ENCODE data around the gene RGS5.

RGS5 gene

DNA sequence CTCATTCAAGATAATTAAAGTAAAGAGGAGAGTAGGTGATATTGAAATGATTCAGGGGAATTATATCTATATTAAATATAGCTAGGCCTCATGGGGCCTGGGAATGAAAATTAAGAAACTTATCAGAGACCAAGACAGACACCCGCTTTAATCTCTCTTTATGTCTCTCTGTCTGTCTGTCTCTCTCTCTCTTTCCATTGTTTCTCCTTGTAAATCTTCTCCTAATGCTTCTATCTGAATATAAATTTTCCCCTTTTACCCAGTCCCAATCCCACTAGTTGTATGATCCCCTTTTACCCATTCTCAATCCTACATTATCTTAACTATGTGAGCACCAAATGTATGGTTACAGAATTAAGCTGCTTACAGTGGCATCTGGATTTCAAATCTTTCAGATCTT, 61.2 kb downstream of the RGS5 start:
- Mint-ChIP-seq H3K27ac (no peak overlapping the region), H3K9me3 (ENCODE audit: low read depth) (no peaks in the 10 kb centered on the region), H3K36me3 (peaks cover 3% of the 10 kb centered on the region), H3K4me3 (no peak overlapping the region), H3K27me3 (peaks cover under 1% of the 10 kb centered on the region), H3K4me1 (ENCODE audit: low read depth) (no peaks in the 10 kb centered on the region)

DNA sequence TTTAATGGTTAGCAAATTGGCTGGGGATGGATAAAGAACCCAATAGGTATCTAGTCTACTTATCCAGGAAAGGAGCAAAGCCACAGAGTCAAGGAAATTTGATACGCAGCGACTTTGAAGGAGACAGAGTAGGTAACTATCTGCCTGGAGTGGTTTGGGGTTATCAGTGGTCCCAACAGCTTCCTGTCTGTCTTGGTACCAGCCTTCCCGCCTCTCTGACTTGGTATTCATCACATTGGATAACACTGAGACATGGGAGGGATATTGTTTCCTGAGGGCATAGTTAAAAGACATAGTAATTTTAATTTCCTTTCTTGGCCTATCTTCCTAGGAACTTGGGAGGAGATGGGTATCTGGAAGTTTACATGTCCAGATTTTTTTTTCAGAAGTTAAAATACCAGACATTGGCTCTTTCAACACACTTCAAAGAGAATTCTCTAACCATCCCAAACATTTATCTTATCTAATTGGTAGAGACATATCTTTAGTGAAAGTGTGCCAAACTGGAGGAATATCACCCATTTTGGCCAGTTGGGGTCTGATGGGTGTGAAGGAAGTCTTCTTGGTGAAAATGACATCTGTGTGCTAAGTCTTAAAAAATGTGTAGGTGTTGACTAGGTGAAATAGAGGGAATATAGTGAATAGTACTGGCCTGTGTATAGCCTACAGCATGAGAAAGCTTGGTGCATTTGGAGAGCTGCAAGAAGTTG, 65.0 kb downstream of the RGS5 start:
- no peak overlapping the region for H3K27ac Mint-ChIP-seq
- H3K9me3 Mint-ChIP-seq (ENCODE audit: low read depth), result no peaks in the 10 kb centered on the region

DNA sequence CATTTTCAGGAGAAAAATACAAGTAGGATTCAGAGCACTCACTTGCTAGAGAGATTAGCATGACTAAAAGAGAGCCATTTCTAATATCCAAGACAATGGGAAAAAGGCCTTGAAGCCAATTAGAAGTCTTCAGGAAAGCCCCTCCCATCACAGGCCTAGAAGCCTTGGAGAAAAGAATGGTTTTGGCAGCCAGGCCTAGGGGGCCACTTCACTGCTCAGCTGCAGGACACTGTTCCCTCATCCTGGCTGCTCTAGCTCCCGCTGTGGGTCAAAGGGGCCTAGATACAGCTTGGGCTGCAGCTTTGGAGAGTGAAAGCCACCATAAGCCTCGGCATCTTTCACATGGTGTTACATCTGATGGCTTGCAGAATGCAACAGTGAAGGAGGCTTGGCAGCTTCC, 70.7 kb downstream of the RGS5 start:
- no peak overlapping the region for H3K27ac Mint-ChIP-seq
- H3K27me3 Mint-ChIP-seq, result peaks cover 2% of the 10 kb centered on the region
- H3K36me3 Mint-ChIP-seq, result no peaks in the 10 kb centered on the region
- H3K4me3 Mint-ChIP-seq, result no peak overlapping the region
- H3K4me1 Mint-ChIP-seq (ENCODE audit: low read depth), result no peaks in the 10 kb centered on the region
- H3K9me3 Mint-ChIP-seq (ENCODE audit: low read depth), result peaks cover 4% of the 10 kb centered on the region

More for the DNA sequence above, 65.0 kb downstream of the RGS5 start:
- Mint-ChIP-seq H3K27me3 (peaks cover 2% of the 10 kb centered on the region), H3K36me3 (no peaks in the 10 kb centered on the region), H3K4me1 (ENCODE audit: low read depth) (no peaks in the 10 kb centered on the region), H3K4me3 (no peak overlapping the region)

DNA sequence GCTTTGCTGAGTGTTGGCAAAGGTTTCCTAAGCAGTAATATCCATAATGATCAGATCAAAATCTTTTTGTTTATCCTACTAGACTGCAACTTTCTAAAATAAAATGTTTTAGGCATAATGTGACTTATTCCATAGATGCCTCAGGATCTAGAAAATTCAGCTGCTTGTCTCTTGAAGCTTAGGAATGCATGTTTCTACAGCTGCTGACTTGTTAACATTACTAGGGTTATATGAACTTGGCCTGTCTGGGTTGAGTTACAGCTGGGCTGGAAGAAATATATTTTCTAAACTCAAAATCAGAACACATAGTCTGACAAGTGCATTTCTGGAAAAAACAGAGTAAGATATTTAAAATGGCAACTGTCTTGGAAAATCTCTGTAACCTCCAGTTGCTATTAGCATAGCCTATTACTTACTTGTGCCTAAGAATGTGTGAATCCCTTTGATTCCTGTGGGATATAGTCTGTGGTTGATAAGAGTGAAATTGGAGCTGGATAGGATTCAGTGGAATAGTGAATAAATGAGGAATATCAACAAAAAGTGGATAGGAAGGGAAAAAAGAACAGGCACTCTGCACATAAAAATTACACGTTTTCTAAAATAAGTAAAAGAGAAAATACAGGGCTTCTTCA, 72.4 kb downstream of the RGS5 start:
- H3K36me3 Mint-ChIP-seq, result no peaks in the 10 kb centered on the region
- H3K27me3 Mint-ChIP-seq, result peaks cover 1% of the 10 kb centered on the region
- H3K9me3 Mint-ChIP-seq (ENCODE audit: low read depth), result peaks cover 4% of the 10 kb centered on the region
- H3K4me3 Mint-ChIP-seq, result no peak overlapping the region
- no peak overlapping the region for H3K27ac Mint-ChIP-seq
- H3K4me1 Mint-ChIP-seq (ENCODE audit: low read depth), result no peaks in the 10 kb centered on the region

DNA sequence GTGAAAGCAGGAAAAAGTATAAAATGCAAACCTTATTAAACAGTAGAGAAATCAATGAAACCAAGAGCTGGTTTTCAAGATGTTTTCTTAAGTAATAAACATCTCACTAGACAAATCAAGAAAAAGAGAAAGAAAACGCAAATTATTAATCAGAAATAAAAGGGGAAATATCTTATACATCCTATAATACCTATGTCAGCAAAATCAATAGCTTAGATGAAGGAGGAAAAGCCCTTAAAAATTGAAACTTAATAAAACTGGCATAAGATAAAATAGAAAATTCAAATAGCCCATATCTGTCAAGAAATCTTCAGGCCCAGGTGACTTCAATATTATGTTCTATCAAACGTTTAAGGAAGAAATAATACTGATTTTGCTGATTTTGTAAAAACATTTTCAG, 74.4 kb downstream of the RGS5 start:
- no peaks in the 10 kb centered on the region for H3K4me1 Mint-ChIP-seq (ENCODE audit: low read depth)
- no peak overlapping the region for H3K4me3 Mint-ChIP-seq
- no peaks in the 10 kb centered on the region for H3K27me3 Mint-ChIP-seq
- no peak overlapping the region for H3K27ac Mint-ChIP-seq
- peaks cover 4% of the 10 kb centered on the region for H3K9me3 Mint-ChIP-seq (ENCODE audit: low read depth)
- H3K36me3 Mint-ChIP-seq, result no peaks in the 10 kb centered on the region

DNA sequence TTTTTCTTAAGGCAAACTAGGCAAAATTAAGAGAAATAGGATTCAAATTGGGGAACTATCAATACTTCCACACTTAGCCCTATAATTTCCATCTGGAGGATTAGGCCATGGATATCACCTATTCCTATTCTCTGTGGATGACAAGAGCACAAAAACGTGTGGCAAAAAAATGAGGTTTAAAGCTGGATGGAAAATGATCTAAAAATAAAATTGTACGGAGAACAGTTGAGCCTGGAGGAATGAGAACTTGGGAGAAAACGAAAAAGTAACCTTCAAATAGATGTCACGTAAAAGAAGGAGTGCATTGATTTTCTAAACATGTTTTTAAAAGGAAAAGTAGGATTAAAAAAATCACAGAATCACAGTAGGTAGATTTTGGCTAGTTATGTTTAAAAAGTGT, 77.9 kb downstream of the RGS5 start:
- H3K9me3 Mint-ChIP-seq (ENCODE audit: low read depth), result no peaks in the 10 kb centered on the region
- no peak overlapping the region for H3K4me3 Mint-ChIP-seq
- H3K36me3 Mint-ChIP-seq, result no peaks in the 10 kb centered on the region
- no peaks in the 10 kb centered on the region for H3K4me1 Mint-ChIP-seq (ENCODE audit: low read depth)
- H3K27me3 Mint-ChIP-seq, result peaks cover 3% of the 10 kb centered on the region
- no peak overlapping the region for H3K27ac Mint-ChIP-seq

DNA sequence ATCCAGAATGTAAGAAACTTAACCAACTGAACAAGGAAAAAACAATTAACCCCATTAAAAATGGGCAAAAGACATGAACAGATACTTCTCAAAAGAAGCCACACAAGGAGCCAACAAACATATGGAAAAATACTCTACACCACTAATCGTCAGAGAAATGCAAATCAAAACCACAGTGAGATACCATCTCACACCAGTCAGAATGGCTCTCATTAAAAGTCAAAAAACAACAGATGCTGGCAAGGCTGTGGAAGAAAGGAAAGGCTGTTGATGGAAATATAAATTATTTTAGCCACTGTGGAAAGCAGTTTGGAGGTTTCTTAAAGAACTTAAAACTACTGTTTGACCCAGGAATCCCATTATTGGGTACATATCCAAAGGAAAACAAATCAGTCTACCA, 82.3 kb downstream of the RGS5 start:
- Mint-ChIP-seq H3K27ac (no peak overlapping the region), H3K4me3 (no peak overlapping the region), H3K4me1 (ENCODE audit: low read depth) (no peaks in the 10 kb centered on the region), H3K36me3 (no peaks in the 10 kb centered on the region), H3K27me3 (peaks cover 4% of the 10 kb centered on the region), H3K9me3 (ENCODE audit: low read depth) (no peaks in the 10 kb centered on the region)

DNA sequence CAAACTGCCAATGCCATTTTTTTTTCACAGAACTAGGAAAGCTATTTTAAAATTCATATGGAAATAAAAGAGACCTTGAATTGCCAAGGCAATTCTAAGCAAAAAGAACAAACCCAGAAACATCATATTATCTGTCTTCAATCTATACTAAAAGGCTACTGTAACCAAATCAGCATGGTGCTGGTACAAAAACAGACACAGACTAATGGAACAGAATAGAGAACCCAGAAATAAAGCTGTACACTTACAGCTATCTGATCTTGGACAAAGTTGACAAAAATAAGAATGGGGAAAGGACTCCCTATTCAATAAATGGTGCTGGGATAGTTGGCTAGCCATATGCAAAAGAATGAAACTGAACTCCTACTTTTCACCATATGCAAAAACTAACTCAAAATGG, 83.0 kb downstream of the RGS5 start:
- no peak overlapping the region for H3K27ac Mint-ChIP-seq
- H3K9me3 Mint-ChIP-seq (ENCODE audit: low read depth), result no peaks in the 10 kb centered on the region
- H3K4me3 Mint-ChIP-seq, result no peak overlapping the region
- no peaks in the 10 kb centered on the region for H3K36me3 Mint-ChIP-seq
- no peaks in the 10 kb centered on the region for H3K4me1 Mint-ChIP-seq (ENCODE audit: low read depth)
- peaks cover 4% of the 10 kb centered on the region for H3K27me3 Mint-ChIP-seq

DNA sequence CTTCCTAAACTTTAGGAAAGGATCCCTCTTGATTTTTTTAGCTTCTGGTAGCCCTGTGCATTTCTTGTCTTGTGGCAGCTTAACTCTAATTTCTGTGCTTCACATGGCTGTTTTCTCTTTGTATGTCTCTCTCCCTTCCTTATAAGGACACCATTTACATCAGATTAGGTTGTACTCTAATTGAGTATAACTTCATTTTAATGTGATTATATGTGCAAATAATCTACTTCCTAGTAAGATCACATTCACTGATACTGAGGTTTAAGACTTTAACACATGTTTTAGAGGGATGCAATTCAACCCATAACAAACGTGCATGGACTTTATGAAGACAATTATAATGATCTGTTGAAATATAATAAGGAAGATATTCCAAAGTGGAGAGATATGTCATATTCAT, 86.8 kb downstream of the RGS5 start:
- Mint-ChIP-seq H3K36me3 (no peaks in the 10 kb centered on the region), H3K4me3 (no peak overlapping the region), H3K27ac (no peak overlapping the region), H3K9me3 (ENCODE audit: low read depth) (no peaks in the 10 kb centered on the region), H3K27me3 (peaks cover 11% of the 10 kb centered on the region), H3K4me1 (ENCODE audit: low read depth) (no peaks in the 10 kb centered on the region)

DNA sequence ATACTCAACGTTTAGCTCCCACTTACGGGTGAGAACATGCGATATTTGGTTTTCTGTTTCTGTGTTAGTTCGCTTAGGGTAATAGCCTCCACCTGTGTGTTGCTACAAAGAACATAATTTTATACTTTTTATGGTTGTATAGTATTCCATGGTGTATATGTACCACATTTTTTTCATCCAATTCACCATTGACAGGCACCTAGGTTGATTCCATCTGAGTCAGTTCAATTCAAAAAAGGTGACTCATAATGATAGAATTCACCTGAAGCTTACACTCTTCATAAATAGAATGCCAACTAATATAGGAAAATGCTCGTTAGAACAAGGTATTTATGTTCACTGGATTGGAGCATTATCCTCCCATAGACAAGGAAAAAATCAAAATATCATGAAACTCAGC, 95.1 kb downstream of the RGS5 start:
- Mint-ChIP-seq H3K36me3 (no peaks in the 10 kb centered on the region), H3K9me3 (ENCODE audit: low read depth) (peaks cover 6% of the 10 kb centered on the region), H3K4me1 (ENCODE audit: low read depth) (no peaks in the 10 kb centered on the region), H3K4me3 (no peak overlapping the region), H3K27me3 (peaks cover 8% of the 10 kb centered on the region), H3K27ac (no peak overlapping the region)

DNA sequence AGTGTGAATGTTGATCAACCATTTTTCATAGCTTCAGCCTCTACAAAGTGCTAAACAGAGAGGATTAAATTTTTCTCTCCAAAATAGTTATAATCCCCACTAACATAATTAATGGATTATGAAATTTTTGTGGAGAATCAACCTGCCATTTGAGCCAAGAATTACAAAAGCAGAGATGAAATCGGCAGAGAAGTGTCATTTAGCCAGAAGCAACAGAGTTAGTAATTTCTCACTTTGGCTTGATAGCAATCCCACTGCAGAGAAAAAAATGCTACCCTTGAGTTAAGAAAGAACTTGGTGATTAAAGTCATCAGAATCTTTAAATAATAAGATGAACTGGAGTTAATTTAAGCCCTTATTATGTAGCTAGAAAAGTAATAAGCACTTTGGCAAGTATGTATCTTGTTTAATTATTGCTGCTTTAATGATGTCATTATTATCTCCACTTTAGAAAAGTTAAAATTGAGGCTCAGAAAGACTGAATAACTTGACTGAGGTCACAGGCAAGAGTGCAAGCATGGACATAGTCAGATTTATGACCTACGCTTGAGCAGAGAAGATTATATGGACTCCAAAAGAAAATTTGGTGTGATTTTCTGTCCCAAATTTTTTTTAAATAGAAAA, 96.2 kb downstream of the RGS5 start:
- Mint-ChIP-seq H3K27ac (no peak overlapping the region), H3K27me3 (peaks cover 6% of the 10 kb centered on the region), H3K4me1 (ENCODE audit: low read depth) (no peaks in the 10 kb centered on the region), H3K4me3 (no peak overlapping the region), H3K36me3 (no peaks in the 10 kb centered on the region), H3K9me3 (ENCODE audit: low read depth) (peaks cover 6% of the 10 kb centered on the region)

DNA sequence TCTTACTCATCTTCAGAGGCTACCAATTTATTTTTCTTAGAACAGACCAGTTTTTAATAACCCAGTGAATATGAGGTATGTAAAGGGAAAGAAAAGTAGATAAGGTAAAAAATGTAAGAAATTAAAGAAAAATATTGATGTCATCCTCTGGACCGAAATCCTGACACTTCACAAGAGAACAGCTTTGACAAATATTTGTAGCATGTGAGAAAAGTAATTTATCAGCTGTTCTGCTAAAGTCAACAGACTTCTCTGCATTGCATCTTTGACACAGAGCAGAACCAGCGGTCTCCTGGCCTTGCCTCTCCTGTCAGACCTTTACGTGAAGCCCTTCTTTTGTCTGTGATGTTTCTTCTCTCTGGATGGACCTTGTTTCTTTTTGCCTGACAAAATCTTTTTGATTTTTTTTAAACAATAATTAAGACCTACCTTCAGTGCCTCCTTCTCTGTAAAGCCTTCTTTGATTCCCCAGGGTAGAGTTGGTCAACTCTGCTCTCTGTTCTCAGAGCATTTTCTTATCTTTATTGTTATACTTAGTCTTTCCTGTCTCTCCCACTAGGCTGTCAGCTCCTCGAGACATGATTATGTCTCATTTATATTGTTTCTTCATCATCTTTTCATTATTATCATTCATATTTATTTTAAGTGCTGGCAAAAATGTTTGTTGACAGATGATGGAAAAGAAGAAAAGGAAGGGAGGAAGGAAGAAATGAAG, 98.2 kb downstream of the RGS5 start:
- Mint-ChIP-seq H3K4me3 (no peak overlapping the region), H3K27me3 (peaks cover 8% of the 10 kb centered on the region), H3K4me1 (ENCODE audit: low read depth) (no peaks in the 10 kb centered on the region), H3K9me3 (ENCODE audit: low read depth) (peaks cover 6% of the 10 kb centered on the region), H3K27ac (no peak overlapping the region), H3K36me3 (no peaks in the 10 kb centered on the region)

DNA sequence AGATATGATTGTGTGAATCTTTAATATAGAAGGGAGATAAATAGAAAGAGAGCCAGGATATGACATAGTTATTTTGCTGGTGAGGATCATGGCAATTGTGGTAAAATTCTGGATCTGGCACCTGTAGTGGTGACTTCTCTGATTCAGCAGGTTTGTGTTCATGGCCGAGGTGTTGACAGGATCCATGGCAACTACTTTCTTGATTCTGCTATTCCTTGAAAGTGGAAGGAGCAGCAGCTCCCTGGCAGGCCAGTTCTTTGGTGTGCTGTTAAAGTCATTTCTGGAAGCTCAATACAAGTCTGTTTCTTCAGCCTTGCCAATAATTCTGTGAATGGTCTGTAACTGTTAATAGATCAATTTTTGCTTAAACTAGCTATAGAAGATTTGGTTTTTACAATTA, 100.1 kb downstream of the RGS5 start:
- Mint-ChIP-seq H3K9me3 (ENCODE audit: low read depth) (peaks cover 1% of the 10 kb centered on the region), H3K27me3 (peaks cover 9% of the 10 kb centered on the region), H3K4me3 (no peak overlapping the region), H3K27ac (no peak overlapping the region), H3K4me1 (ENCODE audit: low read depth) (no peaks in the 10 kb centered on the region), H3K36me3 (no peaks in the 10 kb centered on the region)

DNA sequence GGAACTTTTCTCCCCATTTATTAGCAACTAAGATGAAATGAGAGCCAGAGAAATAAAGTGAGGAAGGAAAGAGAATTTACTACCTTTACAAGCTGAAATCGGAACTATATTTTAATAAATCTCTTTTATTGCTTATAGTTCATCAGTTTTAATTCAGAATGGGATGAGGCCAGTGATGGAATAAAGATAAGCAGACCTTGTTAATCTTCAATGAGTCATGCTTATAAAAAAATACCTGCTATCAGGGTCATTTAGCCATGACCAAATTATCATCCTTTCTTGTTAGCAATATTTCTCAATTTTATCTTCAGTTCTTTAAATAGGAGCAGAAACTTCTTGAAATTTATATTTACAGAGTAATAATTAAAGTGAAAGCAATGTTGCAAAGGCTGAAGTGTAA, 107.5 kb downstream of the RGS5 start:
- H3K27ac Mint-ChIP-seq, result no peak overlapping the region
- no peak overlapping the region for H3K4me3 Mint-ChIP-seq
- no peaks in the 10 kb centered on the region for H3K9me3 Mint-ChIP-seq (ENCODE audit: low read depth)
- no peaks in the 10 kb centered on the region for H3K36me3 Mint-ChIP-seq
- no peaks in the 10 kb centered on the region for H3K4me1 Mint-ChIP-seq (ENCODE audit: low read depth)
- H3K27me3 Mint-ChIP-seq, result peaks cover 4% of the 10 kb centered on the region

DNA sequence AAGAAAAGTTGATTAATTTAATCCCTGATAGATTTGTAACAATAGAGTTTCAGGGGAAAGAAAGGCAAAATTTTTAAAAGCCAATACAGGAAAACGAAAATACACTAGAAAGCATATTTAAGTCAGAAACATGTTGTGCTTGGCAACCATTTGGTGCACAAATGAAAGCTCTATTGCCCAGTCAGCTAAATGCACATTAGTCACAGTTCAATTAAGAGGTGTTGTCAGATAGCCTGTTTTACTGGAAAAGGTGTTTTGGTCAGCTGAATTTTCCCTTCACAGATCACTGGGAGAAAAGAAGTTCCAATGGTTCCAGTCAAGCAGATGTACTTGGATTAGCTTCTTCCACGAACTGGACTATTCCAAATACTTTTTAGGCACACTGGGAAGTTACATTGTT, 108.1 kb downstream of the RGS5 start:
- Mint-ChIP-seq H3K9me3 (ENCODE audit: low read depth) (no peaks in the 10 kb centered on the region), H3K27ac (no peak overlapping the region), H3K27me3 (peaks cover 4% of the 10 kb centered on the region)

More for the DNA sequence above, 108.1 kb downstream of the RGS5 start:
- Mint-ChIP-seq H3K4me3 (no peak overlapping the region), H3K4me1 (ENCODE audit: low read depth) (no peaks in the 10 kb centered on the region), H3K36me3 (no peaks in the 10 kb centered on the region)
